Activated CD4-positive, alpha-beta T cell treated with anti-CD3 and anti-CD28 coated beads, Interleukin-2, amount 50 U/mL, for 24 hours (primary cell): ENCODE data around the gene AGTRAP.

Experiments
- DNase-seq, 2 donors: peaks; one replicate each; pipeline ENCODE4 v3.0.0-alpha.2; 2020; ENCODE audit warnings: low read depth in 1 of 2, low spot score in 1 of 2

Gene AGTRAP

GRCh38 chr1:11782127-11782708 lies 46.3 kb downstream of the AGTRAP start:
- DNase-seq: no peak

- no peak for DNase-seq
These were observed 47.6 kb downstream of the AGTRAP start for GRCh38 chr1:11783556-11783955.

GRCh38 chr1:11784256-11784992 lies 48.5 kb downstream of the AGTRAP start:
- DNase-seq: no peak

- no peak for DNase-seq
These were observed 49.2 kb downstream of the AGTRAP start for GRCh38 chr1:11784993-11785769.

- no peak for DNase-seq
These were observed 50.2 kb downstream of the AGTRAP start for GRCh38 chr1:11786168-11786567.

GRCh38 chr1:11787251-11787803 lies 51.4 kb downstream of the AGTRAP start:
- no peak for DNase-seq

- no peak for DNase-seq
These were observed 52.0 kb downstream of the AGTRAP start for GRCh38 chr1:11787804-11788436.

GRCh38 chr1:11788549-11789053 lies 52.7 kb downstream of the AGTRAP start:
- DNase-seq: no peak

- DNase-seq: no peak
These were observed 53.5 kb downstream of the AGTRAP start for GRCh38 chr1:11789126-11790067.

GRCh38 chr1:11790101-11790879 lies 54.4 kb downstream of the AGTRAP start:
- DNase-seq: no peak

GRCh38 chr1:11790880-11791715 lies 55.2 kb downstream of the AGTRAP start:
- no peak for DNase-seq

- no peak for DNase-seq
These were observed 56.2 kb downstream of the AGTRAP start for GRCh38 chr1:11792106-11792505.

- no peak for DNase-seq
These were observed 57.9 kb downstream of the AGTRAP start for GRCh38 chr1:11793819-11794218.

GRCh38 chr1:11794446-11795237 lies 58.7 kb downstream of the AGTRAP start:
- no peak for DNase-seq

GRCh38 chr1:11795238-11795890 lies 59.4 kb downstream of the AGTRAP start:
- DNase-seq: no peak

- DNase-seq: no peak
These were observed 60.3 kb downstream of the AGTRAP start for GRCh38 chr1:11796036-11796828.
